Epithelial cell of proximal tubule (primary cell): ENCODE results near the gene RBPJ. TPM values are rescaled to one million over a fixed set of nuclear protein-coding genes. Genes with fewer than 3 reads are reported as not detected.

Experiments used
- DNase-seq: peaks from one replicate; pipeline ENCODE4 v3.0.0-alpha.2; 2011; ENCODE audit warnings: low read depth
- H3K4me3 ChIP-seq: 2 replicates; pipeline ENCODE4 v1.5.1; 2011; ENCODE audit warnings: low read depth, mild to moderate bottlenecking, low read length
- CTCF ChIP-seq: conservative IDR thresholded peaks from 2 replicates; pipeline ENCODE4 v1.5.1; 2012; ENCODE audit warnings: low read depth, mild to moderate bottlenecking, low read length
- total RNA-seq: library from RNA; depleted of rRNA; stranded (reverse); fragments of >200 nt; gene quantifications from 2 replicates; pipeline ENCODE4 v1.2.3, GENCODE V29; 2015

RBPJ gene
- total RNA-seq, 1 donor from 2014 or later, result 76.0 TPM

- DNase-seq, result no peak
- no peak overlapping the region for H3K4me3 ChIP-seq
- no peak for TF ChIP-seq CTCF
These were observed 20.2 kb upstream of the RBPJ start for GRCh38 chr4:26300314-26301307.

- DNase-seq, result no peak
- no peak overlapping the region for H3K4me3 ChIP-seq
- TF ChIP-seq CTCF, result no peak
These were observed 18.5 kb upstream of the RBPJ start for GRCh38 chr4:26302031-26302899.

GRCh38 chr4:26303008-26303407, 17.8 kb upstream of the RBPJ start:
- no peak for TF ChIP-seq CTCF
- H3K4me3 ChIP-seq, result no peak overlapping the region
- no peak for DNase-seq

- no peak for TF ChIP-seq CTCF
- H3K4me3 ChIP-seq, result no peak overlapping the region
- no peak for DNase-seq
These were observed 13.6 kb upstream of the RBPJ start for GRCh38 chr4:26307037-26307800.

- no peak for TF ChIP-seq CTCF
- no peak overlapping the region for H3K4me3 ChIP-seq
- DNase-seq, result no peak
These were observed 12.2 kb upstream of the RBPJ start for GRCh38 chr4:26308568-26308967.

GRCh38 chr4:26310264-26310663, 10.6 kb upstream of the RBPJ start:
- no peak for TF ChIP-seq CTCF
- H3K4me3 ChIP-seq, result no peak overlapping the region
- DNase-seq, result no peak
